ENCODE data around the gene EFCAB6.

EFCAB6 gene

DNA sequence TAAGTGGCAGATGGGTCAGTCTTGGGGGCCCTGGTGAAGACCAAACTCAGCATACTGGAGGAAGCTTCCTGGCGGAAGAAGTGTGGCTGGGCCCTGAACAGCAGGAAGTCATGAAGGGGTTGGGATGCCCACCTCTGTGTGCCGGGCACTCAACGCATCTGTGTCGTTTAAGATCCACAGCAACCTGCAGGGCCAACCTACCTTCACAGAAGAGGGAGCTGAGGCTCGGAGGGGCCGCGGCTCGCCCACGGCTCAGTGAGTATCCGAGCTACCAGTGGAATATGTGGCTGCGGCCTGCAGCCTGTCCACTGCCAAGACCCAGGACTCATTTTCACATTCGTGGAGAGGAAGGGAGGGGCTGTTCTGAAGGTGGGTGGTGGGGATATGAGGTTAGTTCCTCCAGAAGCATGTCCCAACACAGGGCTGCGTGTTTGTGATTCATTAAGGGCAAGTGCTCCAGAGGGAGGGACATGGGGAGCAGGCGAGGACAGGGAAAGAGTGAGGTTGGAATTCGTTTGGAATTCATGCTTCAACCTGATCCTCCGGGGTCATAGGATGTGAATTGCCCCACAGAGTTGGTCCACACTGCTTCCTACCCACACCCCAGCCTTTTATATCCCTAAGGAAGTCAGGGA lies 300.7 kb downstream of the EFCAB6 start:
- in situ Hi-C loops (cut with MboI; ENCODE audit: low sequenced_read_pairs): no loop called here

DNA sequence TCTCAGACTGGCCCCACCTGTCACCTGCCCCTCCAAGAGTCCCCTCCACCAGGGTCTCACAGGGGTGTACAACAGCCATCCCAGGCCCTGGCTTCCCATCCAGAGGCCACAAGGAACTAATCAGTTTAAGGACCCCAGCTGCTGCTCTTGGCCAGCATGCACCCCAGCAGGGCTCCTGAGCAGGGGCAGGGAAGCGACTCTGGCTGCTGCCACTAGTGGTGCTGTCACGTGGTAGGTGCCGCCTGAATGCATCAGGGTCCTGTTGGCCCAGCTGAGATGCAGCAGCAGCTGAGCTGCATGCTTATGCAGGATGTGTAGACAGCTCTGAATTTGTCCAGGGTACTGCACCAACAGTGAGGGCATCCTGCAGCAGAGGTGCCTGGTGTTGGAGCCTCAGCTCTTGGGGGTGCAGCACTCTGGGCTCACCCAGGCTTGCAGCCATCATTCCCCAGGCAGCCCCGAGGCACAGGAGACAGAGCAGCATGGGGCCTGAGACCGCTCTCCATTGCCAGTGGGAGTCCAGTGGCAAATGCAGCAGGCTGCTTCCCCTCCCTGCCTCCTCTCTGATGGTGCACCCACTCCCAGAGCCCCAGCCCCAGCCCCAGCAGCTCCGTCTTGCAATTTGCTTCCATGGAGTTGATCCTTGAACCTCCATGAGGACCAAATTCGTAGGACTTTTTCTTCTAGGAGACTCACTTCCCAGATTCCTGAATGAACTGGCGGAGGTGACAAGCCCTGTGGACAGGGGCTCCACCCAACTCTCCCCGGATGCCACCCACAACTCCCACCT lies 301.6 kb downstream of the EFCAB6 start:
- in situ Hi-C loops (cut with MboI; ENCODE audit: low sequenced_read_pairs): no loop called here

DNA sequence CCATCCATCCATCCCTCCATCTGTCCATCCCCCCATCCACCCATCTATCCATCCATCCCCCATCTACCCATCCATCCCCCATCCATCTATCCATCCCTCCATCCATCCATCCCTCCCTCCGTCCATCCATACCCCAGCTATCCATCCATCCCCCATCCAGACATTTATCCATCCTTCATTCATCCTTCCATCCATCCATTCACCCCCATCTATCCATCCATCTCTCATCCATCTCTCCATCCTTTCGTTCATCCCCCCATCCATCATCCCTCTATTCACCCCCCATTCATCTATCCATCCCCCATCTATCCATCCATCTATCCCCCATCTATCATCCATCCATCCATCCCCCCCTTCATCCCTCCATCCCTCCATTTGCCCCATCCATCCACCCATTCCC lies 302.8 kb downstream of the EFCAB6 start:
- in situ Hi-C loops (cut with MboI; ENCODE audit: low sequenced_read_pairs): no loop called here

DNA sequence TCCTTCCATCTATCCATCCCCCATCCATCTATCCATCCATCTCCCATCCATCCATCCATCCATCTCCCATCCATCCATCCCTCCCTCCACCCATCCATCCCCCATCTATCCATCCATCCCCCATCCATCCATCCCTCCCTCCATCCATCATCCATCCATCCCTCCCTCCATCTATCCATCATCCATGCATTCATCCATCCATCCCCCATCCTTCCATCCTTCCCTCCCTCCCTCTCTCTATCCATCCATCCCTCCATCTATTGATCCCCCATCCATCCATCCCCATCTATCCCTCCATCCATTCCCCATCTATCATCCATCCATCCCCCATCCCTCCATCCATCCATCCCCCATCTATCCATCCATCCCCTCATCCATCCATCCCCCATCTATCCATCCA lies 303.6 kb downstream of the EFCAB6 start:
- in situ Hi-C loops (cut with MboI; ENCODE audit: low sequenced_read_pairs): no loop called here

DNA sequence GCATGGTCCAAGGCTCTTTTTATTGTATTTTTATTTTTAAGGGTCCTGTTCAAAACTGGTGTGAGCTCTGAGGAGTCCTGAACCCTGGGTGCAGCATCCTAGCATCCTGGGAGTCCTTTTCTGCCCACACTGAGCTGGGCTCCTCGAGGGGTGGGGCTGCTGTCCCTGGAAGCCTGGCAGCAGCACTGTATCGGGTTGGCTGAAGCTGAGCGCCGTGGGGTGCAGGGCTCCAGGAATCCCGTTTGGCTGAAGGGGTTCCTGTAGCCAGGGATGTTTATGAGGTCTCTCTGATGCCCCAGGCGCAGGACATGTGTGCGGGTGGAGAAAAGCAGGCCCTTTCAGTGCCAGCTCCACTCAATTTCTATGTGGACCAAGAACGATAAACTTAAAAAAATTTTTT lies 304.9 kb downstream of the EFCAB6 start:
- in situ Hi-C loops (cut with MboI; ENCODE audit: low sequenced_read_pairs): no loop called here

DNA sequence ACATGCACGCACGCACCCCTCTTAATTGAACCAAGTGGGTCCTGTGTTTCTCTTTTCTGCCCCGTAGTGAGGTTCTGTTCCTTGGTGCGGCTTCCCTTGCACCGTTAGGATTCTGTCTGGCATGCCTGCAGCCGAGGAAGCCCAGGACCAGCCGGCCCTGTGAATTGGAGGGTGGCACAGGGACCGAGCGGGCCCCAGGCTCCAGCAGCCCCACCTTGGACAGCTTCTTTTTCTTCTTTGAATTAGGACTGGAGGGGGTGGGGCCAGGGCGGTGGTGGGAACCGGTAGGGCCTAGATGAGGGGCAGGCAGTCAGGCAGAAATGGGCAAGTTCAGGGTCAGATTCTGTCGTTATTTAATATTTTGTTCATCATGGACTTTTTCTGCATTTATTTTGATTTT lies 305.6 kb downstream of the EFCAB6 start:
- in situ Hi-C loops (cut with MboI; ENCODE audit: low sequenced_read_pairs): no loop called here

DNA sequence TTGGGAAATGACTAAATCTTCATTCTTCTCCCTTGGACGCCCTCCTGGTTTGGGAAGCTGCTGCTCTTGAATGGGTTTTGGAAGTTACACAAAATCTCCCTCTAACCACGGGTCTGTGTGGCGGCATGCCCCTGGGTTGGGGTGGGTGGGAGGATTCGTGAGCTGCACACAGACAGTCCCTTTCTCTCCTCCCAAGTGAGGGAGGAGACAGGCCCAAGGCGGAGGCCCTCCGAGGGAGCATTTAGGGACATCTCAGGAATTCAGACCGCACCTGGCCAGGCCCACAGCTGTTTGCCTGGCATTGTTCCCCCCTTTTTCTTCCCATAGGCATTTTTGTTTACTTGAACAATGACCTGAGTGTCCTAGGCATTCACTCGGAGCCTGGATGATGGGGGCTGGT lies 306.2 kb downstream of the EFCAB6 start:
- in situ Hi-C loops (cut with MboI; ENCODE audit: low sequenced_read_pairs): no loop called here

DNA sequence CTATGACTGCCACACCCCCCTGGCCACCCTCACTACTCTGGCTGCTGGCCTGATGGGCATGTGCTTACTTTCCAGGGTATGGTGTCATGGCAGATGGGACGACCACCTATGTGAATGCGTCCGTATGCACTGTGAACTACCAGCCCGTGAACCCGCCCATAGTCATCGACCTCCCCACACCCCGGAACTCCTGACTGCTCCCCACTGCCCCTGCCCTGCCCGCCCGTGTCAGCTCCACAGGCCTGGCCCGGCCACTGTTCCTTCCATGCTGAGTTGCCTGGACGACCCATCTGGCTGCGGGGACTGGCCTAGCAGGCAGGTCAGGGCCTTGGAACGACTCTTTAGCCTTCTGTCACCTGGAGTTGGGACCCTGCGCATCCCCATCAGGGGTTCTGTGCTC lies 306.7 kb downstream of the EFCAB6 start:
- in situ Hi-C loops (cut with MboI; ENCODE audit: low sequenced_read_pairs): no loop called here

DNA sequence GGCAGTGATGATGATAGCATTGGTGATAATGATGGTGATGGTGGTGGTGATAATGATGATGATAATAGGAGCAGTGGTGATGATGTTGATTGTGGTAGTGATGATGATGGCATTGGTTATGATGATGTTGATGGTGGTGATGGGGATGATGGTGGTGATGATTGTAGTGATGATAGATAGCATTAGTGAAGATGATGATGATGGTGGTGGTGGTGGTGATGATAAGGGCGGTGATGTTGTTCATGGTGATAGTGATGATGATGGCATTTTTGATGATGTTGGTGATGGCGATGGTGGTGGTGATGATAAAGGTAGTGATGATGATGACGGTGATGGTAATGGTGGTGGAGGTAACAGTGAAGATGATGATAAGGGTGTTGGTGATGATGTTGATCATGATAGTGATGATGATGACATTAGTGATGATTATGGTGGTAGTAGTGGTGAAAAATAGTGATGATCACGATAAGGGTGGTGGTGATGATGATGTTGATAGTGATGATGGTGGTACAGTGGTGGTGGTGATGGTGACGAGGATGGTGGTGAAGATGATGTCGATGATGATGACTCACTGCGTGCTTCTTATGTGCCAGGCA lies 307.3 kb downstream of the EFCAB6 start:
- in situ Hi-C loops (cut with MboI; ENCODE audit: low sequenced_read_pairs): no loop called here

DNA sequence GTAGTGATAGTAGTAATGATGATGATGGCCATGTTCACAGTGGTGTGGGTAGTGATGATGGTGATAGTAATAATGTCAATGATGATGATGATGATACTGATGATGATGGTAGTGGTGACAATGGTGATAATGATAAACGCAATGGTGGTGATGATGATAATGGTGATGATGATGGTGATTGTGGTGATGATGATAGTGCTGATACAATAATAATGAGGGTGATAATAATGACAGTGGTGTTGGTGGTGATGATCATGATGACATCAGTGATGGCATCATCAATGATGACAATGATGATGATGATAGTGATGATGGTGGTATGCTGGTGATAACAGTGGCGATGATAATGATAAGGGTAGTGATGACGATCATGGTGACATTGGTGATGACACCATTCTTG lies 308.0 kb downstream of the EFCAB6 start:
- in situ Hi-C loops (cut with MboI; ENCODE audit: low sequenced_read_pairs): no loop called here

DNA sequence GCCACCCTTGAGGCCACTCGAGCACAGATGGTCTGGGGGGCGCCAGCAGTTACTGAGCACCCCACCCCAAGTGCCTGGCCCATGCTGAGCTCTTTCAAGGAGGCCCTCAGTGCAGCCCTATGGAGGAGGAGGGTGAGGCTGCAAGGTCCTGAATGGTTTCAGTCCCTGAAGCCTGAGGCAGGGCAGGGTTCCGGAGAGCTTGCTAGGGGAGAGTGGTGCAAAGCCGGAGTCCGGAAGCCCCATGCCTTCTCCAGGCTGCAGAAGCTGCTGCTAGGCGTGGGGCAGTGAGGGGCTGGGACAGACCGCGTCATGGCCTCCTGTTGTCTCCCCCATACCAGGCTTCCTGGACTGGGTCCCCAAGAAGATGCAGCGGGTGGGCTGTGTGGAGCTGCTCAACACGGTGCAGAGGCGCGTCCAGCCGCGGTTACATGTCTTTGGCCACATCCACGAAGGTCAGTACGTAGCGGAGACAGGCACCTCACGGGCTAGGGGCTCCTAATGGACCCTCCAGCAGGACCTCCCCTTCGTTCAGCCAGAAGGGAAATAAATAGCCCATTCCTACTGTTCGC lies 309.7 kb downstream of the EFCAB6 start:
- in situ Hi-C loops (cut with MboI; ENCODE audit: low sequenced_read_pairs): no loop called here

DNA sequence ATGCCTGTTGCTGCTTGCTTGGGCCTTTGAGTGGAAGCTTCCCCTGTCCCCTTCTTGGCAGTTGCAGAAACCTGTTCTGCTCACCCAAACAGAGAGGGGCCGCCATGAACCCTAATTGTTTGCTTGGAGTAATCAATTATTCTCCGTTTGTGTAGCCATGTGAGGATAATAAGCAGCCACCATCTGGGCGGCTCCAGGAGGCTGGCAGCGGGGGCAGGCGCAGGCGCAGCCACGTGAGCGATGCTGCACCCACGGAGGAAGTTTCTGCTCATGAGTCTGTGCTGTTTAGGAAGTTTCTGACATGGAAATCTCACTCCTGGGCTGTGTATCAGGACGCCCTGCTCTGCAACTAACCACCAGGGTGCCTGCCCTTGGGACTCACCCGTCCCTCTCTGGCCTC lies 310.2 kb downstream of the EFCAB6 start:
- in situ Hi-C loops (cut with MboI; ENCODE audit: low sequenced_read_pairs): no loop called here

DNA sequence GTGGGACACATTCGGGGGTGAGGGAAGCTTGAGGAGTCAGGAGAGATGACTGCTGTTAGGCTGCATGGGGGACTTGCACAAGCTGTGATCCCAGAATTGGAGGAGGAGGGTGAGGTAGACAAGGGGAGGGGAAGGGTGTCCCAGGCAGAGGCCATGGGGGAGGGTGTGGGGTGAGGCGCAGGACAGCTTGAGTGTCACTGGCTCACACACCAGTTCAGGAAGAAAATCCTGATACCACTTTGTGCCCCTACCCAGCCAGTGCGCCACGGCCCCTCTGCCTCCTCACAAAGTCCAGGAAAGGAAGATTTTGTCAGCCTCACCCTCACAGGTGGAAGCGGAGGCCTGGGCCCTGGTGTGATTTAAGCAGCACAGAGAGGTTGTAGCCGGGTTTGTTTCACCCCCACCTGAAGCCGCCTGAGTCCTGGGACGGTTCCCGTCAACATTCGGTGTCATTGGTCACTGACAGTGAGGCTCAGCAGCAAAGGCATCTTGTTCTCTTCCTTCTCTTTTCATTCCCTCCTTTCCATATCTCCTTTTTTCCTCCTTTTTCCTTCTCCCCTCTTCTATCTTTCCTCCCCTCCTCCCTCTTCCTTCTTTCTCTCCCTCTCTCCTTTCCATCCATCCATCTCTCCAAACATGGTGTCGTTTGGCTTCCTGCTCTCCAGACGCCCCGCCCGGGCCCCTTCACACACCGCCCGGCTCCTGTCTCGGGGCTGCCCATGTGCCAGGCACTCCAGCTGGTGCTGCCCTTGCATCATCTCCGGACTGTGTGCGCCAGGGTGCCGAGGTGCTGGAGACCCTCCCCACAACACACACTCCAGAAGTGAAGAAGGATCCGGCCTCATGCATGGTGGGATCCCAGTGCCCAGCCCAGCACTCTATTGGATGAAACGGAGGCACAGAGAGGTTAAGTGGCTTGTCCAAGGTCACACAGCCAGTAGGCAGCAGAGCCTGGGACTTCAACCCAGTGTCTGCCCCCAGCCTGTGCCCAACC lies 311.0 kb downstream of the EFCAB6 start:
- in situ Hi-C loops (cut with MboI; ENCODE audit: low sequenced_read_pairs): no loop called here

DNA sequence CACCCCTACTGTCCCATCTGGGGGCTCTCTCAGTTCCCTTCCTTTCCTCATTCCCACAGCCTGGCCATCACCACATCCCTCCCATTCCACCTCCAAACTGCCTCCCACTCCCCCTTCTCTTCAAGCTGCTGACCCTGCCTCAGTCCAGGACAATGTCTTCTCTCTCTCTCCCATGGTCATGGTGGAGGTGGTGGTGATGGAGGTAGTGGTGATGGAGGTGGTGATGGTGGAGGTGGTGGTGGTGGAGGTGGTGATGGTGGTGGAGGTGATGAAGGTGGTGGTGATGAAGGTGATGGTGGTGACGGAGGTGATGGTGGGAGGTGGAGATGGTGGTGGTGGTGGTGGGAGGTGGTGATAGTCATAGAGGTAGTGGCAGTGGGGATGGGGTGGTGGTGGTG lies 313.2 kb downstream of the EFCAB6 start:
- in situ Hi-C loops (cut with MboI; ENCODE audit: low sequenced_read_pairs): no loop called here

DNA sequence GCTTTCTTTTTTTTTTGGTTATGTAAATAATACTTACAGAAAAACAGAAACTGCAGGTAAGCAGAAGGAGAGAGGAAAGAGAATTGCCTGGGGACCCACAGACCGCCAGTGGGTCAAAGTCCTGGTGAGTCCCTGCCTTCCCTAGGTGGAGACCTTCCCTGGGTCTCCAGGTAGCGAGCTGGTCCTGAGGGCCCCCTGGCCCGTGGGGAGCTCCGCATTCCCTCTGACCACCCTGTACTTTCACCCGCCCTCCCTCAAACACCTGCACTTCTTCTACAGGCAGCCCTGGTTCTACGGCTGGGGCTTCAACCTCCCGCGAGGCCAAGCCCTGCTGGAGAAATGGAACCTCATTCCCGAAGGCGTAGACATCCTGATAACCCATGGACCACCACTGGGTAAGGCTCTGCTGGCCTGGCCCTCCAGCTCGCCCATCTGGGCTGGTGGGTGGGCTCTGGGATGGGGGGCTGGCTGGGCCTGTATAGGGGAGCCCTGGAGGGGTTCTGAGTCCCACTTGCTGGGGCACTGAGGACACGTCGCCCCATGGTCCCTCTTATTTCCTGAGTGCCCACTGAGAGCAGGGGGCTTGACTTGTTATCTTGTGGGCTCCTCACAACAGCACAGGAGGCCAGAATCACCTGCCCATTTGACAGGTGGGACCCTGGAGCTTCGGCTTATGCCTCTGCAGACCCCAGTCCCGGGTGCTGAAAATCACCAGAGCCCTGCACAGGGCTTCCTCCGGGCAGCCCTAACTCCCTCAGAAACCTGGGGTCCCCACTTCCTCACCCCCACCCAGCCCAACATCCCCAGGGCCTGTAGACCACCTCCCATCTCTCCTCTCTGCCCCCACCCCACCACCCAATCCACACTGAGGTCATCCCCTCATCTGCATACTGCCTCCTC lies 313.9 kb downstream of the EFCAB6 start:
- in situ Hi-C loops (cut with MboI; ENCODE audit: low sequenced_read_pairs): no loop called here

DNA sequence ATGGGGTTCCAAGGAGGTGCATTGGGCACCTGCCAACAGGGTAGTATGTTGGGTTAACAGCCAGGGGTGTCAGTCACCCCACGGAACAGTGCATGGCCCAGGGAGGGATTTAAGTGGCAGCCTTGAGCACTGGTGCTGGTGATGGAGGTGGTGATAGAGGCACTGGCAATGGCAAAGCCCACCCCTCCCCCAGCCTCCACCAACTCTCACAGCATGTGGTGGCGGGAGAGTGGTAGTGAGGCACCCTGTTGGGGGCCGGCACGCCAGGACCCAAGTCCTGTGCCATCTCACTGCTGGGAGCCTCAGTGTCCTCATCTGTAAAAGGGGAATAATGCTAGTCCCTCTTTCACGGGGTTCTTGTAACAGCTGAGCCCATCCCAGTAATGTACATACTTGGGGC lies 318.8 kb downstream of the EFCAB6 start:
- in situ Hi-C loops (cut with MboI; ENCODE audit: low sequenced_read_pairs): no loop called here

DNA sequence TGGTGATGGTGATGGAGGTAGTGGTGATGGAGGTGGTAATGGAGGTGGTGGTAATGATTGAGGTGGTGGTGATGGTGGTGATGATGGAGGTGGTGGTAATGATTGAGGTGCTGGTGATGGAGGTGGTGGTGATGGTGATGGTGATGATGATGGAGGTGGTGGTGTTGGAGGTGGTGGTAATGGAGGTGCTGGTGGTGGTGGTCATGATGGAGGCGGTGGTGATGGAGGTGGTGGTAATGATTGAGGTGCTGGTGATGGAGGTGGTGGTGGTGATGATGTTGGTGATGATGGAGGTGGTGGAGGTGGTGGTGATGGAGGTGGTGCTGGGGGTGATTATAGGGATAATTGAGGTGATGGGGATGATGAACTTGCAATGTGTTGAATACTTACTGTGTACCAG lies 320.4 kb downstream of the EFCAB6 start:
- in situ Hi-C loops (cut with MboI; ENCODE audit: low sequenced_read_pairs): no loop called here

DNA sequence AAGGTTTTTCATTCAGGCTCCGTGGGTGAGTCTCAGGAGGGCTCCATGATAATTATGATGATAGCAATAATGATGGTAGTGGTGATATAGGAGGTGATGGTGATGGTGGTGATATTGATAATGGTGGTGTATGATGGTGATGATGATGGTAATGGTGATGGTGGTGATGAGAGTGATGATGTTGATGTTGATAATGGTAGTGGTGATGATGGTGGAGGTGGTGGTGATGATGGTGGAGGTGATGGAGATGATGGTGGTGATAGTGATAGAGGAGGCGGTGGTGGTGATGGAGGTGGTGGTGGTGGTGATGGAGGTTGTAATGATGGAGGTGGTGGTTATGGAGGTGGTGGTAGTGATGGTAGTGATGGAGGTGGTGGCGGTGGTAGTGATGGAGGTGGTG lies 320.9 kb downstream of the EFCAB6 start:
- in situ Hi-C loops (cut with MboI; ENCODE audit: low sequenced_read_pairs): no loop called here

DNA sequence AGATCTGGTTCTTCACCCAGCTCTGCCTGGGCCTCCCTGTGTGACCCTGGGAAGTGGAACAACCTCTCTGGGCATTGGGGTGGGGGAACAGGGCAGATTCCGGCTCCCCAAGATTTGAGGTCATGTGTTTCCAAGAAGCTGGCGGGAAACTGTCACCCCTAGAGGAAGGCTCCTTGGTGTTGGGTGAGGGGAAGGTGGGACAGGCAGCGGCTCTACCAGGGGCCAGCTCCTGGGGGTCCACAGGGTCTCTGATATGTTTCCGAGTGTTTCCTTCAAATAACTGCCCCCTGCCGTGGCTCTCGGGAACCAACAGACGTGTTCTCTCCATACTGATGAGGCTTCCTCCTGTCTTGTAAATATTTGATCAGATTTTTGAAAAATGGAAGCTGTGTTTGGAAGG lies 321.8 kb downstream of the EFCAB6 start:
- in situ Hi-C loops (cut with MboI; ENCODE audit: low sequenced_read_pairs): no loop called here

DNA sequence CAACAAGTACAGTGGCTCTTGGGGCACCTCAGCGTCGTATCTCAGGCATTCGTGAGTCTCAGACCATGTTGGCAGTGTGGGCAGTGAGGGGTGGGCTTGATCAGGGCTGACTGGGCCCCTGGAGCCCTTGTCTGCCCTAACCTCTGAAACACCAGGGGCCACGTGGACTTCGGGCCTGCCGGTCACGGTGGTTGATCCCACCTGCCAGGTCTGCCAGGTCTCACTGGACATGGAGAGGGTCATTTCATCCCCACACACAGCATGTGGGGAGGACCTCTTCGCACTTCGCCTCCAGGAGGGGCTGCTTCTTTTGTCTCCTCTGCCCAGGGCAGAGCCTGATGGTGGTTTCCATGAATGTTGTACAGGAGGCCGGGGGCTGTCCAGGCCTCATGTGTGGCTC lies 323.2 kb downstream of the EFCAB6 start:
- in situ Hi-C loops (cut with MboI; ENCODE audit: low sequenced_read_pairs): no loop called here

Data from hTERT RPE-1 (cell line).